A375 (cell line): ENCODE measurements around the gene KBTBD4. TPM values are rescaled to one million over a fixed set of nuclear protein-coding genes. Genes with fewer than 3 reads are reported as not detected.

Source experiments
- small RNA-seq: library from RNA; depleted of rRNA; stranded (forward); fragments of <200 nt; gene quantifications from one replicate; pipeline ENCODE3, GENCODE V24; 2014
- total RNA-seq: library from RNA; depleted of rRNA; stranded (reverse); fragments of >200 nt; shearing (Covaris generic); gene quantifications from 2 replicates; pipeline ENCODE4 v1.2.3, GENCODE V29; 2014; rRNA removed

The KBTBD4 gene
- 20.7 and 25.5 TPM in 2 replicates for total RNA-seq

DNA sequence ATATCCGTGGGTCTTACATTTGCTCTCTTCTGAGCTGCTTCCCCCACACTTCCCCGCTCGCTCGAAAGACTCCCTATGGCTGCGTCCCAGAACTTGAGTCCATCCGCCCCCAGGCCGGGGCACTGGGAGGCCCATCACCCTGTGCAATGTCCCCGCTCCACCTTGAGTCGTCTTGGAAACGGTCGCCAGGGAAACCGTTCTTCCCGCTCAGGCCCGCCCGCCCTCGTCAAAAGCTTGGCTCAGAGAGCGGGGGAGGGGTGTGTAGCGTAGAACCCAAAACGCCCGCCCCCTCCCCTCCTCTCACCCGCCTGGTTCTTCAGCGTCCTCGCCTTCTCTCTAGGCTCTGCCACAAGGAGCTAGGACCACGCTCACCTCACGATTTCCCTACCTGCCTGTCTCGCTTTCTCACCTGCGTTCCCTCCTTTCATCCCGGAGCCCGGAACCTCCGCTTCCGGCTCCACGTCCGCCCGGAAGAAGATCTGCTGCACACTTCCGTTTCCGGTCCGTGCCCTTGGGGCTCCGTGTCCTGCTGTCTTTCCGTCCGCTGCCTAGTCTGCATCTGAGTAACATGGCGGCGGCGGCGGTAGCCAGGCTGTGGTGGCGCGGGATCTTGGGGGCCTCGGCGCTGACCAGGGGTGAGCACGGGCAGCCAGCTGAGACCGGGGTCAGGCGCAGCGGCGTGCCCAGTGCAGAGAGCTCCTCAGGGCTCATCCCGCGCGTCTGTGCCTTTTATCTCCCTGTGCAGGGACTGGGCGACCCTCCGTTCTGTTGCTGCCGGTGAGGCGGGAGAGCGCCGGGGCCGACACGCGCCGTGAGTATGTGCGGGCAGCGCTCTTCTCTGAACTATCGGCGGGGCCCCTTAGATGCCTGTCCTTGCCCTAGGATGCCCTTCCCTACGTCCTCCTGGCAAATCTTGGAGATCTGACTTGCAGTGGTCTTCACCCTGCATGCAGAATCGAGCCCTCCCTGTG is at the start of gene KBTBD4, which contains the start of gene NDUFS3:
Gene KBTBD4, minus strand, starts transcription at position 447 of the 971 bp plus-strand sequence. Its CDS starts 19 bp downstream, at position 428.
Gene NDUFS3, plus strand, starts transcription at position 551 of the 971 bp plus-strand sequence. Its CDS starts 18 bp downstream, at position 569.

DNA sequence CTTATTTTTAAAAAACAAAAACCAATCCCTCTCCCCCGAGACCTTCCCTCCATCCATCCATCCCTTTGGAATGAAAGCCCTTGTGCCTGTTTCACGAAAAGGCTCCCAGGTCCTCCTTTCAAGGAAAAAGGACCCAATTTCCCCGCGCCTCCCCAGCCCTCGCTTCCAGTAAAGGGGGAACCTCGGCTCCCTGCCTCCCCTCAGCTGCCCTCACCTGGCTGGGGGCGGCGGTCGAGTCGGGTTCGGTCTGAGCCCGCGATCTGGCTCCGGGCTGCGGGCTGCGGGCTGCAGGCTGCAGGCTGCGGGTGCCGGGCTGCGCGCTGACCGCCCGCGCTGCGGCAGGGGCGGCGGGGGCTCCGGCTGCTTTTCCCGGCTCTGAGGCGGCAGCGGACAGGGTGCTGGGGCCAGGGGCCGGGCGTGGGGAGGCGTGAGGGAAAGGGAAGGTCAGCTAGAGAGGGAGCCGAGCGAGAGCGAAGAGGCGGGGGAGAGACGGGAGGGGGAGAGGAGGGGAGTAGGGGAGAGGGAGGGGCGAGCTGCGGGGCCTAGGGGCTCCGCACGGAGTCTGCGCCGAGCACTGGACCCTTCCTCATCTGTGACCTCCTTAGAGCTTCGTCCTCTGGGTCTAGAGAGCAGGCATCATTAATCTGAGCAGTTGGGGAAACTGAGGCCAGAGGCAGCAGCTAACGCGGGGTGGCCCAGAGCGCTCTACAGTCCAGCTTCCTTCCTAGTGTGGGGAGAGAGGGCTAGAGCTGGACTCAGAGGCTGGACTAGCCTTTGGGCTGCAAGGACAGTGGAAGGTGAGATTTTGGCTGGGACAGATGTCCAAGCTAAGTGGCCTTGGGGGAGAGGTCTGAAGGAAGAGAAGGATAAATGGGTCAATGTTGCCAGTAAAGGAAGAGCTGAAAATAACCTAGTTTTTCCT is 15.4 kb upstream of the KBTBD4 start, which contains the start of gene C1QTNF4:
Gene C1QTNF4, minus strand, starts transcription at position 478 of the 922 bp plus-strand sequence. CDS start 3,601 bp downstream, outside the sequence.

DNA sequence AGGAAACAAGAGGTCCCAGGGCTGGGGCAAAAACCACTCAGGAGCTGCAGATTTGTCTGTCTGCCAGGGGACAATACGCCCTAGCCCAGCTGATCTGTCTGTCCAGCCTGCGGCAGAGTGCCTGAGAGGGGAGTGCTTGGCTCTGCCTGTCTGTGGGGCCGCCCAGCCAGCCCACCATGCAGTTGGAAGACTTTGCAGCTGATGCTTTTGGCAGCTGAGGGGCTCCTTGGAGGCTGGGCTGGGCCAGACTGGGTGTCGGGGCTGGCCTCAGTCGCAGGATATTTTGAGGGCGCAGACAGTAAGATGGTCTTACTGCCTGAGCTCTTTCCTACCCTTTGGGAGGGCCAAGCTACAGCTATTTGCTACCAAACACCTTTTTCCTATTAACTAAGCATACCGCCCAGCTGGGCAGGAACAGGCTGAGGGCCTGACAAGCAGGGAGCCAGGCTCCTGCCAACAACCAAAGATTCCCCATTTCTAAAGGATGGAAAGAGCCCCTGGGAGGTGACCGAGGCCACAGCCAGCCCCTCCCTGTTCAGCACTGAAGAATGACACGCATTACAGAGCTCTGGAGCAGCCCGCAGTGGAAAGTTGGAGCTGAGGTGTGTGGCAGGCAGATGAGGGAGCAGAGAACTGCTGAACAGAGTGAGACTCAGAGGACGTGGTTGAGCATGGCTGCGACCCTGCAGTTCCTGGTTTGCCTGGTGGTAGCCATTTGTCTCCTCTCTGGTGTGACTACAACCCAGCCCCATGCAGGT is 7.5 kb upstream of the KBTBD4 start, which contains the start of gene FAM180B:
Gene FAM180B, plus strand, starts transcription at position 581 of the 758 bp plus-strand sequence. Its CDS starts 91 bp downstream, at position 672.

DNA sequence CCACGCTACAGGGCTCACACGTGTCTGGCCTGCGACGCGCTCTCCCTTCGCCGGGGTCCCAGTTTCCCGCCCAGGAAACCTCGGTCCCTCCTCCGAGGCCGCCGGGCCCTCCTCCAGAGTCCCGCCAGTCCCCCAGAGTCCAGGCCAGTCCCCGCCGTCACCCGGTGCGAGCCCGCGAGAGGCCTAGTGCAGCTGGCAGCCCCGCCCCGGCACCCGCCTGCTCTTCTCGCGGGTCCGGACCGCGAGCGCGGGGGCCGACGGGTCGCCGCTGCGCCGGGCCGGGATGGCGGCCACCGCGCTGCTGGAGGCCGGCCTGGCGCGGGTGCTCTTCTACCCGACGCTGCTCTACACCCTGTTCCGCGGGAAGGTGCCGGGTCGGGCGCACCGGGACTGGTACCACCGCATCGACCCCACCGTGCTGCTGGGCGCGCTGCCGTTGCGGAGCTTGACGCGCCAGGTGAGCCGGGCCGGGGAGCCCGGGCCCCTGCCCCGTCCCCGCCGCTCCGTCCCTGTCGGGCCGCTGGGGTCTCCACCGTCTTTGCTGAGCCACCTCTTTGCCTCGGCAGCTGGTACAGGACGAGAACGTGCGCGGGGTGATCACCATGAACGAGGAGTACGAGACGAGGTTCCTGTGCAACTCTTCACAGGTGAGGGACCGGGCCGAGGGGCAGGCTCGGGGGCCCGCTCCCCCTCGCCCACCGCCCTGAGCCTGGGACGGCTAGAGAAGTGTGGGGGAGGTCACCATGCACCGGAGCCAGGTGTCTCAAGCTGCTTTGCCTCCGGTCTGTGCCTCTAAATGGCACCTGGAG is 13.2 kb downstream of the KBTBD4 start, which contains the start of gene PTPMT1:
Gene PTPMT1, plus strand, starts transcription at position 260 of the 809 bp plus-strand sequence. Its CDS starts 24 bp downstream, at position 284.

DNA sequence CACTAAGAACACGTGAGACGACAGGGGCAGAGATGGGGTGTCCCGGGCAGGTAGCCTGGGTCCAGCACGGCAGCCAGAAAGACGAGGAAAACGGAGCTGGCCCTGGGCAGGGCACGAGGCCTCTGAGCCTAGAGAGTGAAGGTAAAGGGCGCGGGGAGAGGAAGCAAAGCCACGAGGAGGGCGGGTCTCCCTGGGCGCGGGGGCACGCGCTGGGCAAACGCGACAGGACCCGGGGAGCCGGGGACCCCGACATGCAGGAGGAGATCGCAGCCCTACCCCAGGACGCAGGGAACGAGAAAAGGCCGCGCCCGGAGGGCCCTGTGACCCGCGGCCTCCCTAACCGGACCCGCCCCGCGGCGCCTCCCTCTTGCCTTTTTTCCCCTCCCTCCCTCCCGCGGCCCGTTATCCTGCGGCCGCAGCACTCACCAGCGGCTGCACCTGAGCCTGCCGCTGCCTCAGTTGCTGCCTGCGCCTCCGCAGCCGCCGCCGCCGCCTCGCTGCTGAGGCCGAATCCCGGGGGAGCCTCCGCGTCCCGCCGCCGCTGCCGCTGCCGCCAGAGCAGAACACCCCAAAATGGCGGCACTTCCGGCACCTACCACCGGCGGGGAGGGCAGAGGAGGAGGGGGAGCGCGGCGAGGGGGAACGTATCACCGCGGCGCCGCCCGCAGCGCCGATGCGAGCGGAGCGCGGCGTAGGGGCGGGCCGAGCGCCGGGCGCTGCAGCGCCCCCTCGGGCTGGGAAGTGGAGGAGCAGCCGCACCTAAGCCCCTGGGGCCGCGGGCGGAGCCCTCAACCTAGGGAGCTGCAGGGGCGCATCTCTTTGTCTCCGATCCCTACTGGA is 26.0 kb downstream of the KBTBD4 start, which contains the start of gene CELF1:
Gene CELF1, minus strand, starts transcription at position 567 of the 840 bp plus-strand sequence. CDS start 53,609 bp downstream, outside the sequence.

Small RNA genes lying within 50 kb of the gene (small RNA-seq; reads per million reads assigned to genes)
- gene RN7SL652P (not detected), gene RNU5E-10P (0.38 reads per million)

Other genes with a start within 250 kb of the KBTBD4 start
- gene MYBPC3, start 226.3 kb downstream of the KBTBD4 start, total RNA-seq, result not detected in 2 replicates
- gene SPI1, start 200.4 kb downstream of the KBTBD4 start, total RNA-seq, result not detected in 2 replicates
- 48.1 and 53.2 TPM in 2 replicates for gene SLC39A13, start 170.4 kb downstream of the KBTBD4 start, total RNA-seq
- 263 and 283 TPM in 2 replicates for gene PSMC3, start 152.5 kb downstream of the KBTBD4 start, total RNA-seq
- gene RAPSN, start 129.8 kb downstream of the KBTBD4 start, total RNA-seq, result 0.11 TPM in 1 of 2 replicates, not detected in the other
- gene CELF1, start 25.8 kb downstream of the KBTBD4 start, total RNA-seq, result 91.6 and 105 TPM in 2 replicates
- gene PTPMT1, start 13.4 kb downstream of the KBTBD4 start, total RNA-seq, result 170 and 178 TPM in 2 replicates
- 132 and 135 TPM in 2 replicates for gene NDUFS3, start 104 bp upstream of the KBTBD4 start, total RNA-seq
- gene FAM180B, start 7.7 kb upstream of the KBTBD4 start, total RNA-seq, result 0.13 and 1.4 TPM in 2 replicates
- gene C1QTNF4, start 15.4 kb upstream of the KBTBD4 start, total RNA-seq, result 0.11 TPM in 1 of 2 replicates, not detected in the other
- gene MTCH2, start 63.6 kb upstream of the KBTBD4 start, total RNA-seq, result 64.9 and 92.9 TPM in 2 replicates
- 1.3 and 1.4 TPM in 2 replicates for gene AGBL2, start 136.4 kb upstream of the KBTBD4 start, total RNA-seq
- gene FNBP4, start 188.4 kb upstream of the KBTBD4 start, total RNA-seq, result 57.5 and 59.6 TPM in 2 replicates